Measurements from ENCODE around the gene SEMA3G. TPM values are rescaled to one million over a fixed set of nuclear protein-coding genes. Genes with fewer than 3 reads are reported as not detected.
A peak's percentile ranks its signal among the peaks of the same experiment; 100 is the strongest.

SEMA3G gene
- total and polyA plus RNA-seq, 11 donors: 11.4 to 29.0 (median 14.4) TPM

GRCh38 chr3:52461874-52462273 lies 17.0 kb upstream of the SEMA3G start:
- no peak for ATAC-seq
- Histone ChIP-seq H3K4me3 (no peak overlapping the region), H3K4me1 (peaks cover 0 to 13% (median 4%) of the 10 kb centered on the region in 12 donors), H3K36me3 (peaks cover 0 to 88% (median 83%) of the 10 kb centered on the region in 9 donors), H3K9me3 (no peaks in the 10 kb centered on the region), H3K27ac (no peak overlapping the region), H3K27me3 (no peaks in the 10 kb centered on the region)
- DNase-seq: peak in 1 of 5 donors; percentile 28
- 77 to 89% (median 83%) methylated on average over 6 of the region's 6 CpGs for WGBS, 4 donors
- intact Hi-C loops (cut with DNase I): no loop called here
- no peak for TF ChIP-seq POLR2A (IDR thresholded peaks at IDR 0.05)
- no peak for TF ChIP-seq CTCF (IDR thresholded peaks at IDR 0.05)

GRCh38 chr3:52458770-52459545 lies 14.1 kb upstream of the SEMA3G start:
- no peak overlapping the region for H3K27ac ChIP-seq
- no peaks in the 10 kb centered on the region for H3K27me3 ChIP-seq
- peaks cover 0 to 67% (median 63%) of the 10 kb centered on the region in 9 donors for H3K36me3 ChIP-seq
- H3K9me3 ChIP-seq: no peaks in the 10 kb centered on the region
- TF ChIP-seq CTCF (IDR thresholded peaks at IDR 0.05) (no peak), POLR2A (IDR thresholded peaks at IDR 0.05) (no peak)
- no peak for ATAC-seq
- H3K4me3 ChIP-seq: no peak overlapping the region
- 94 to 96% (median 96%) methylated on average over 14 of the region's 14 CpGs for WGBS, 4 donors
- intact Hi-C loops (cut with DNase I): loop anchor here in 2 of 10 donors (5.0 to 10.0 kb wide), 2 partner anchors 78 to 226 kb away; partner anchors contain the start of genes GNL3 (in 1 of the 2), PBRM1 (in 1 of the 2) and UQCC5 (in 1 of the 2)
- DNase-seq: no peak
- H3K4me1 ChIP-seq: peaks cover 0 to 36% (median 22%) of the 10 kb centered on the region in 12 donors

- no peaks in the 10 kb centered on the region for H3K27me3 ChIP-seq
- H3K36me3 ChIP-seq: peaks cover 0 to 62% (median 56%) of the 10 kb centered on the region in 9 donors
- intact Hi-C loops (cut with DNase I): loop anchor here in 2 of 10 donors (5.0 to 10.0 kb wide), 2 partner anchors 79 to 227 kb away; partner anchors contain the start of genes GNL3 (in 1 of the 2), PBRM1 (in 1 of the 2) and UQCC5 (in 1 of the 2)
- no peak overlapping the region for H3K27ac ChIP-seq
- peaks cover 0 to 36% (median 22%) of the 10 kb centered on the region in 12 donors for H3K4me1 ChIP-seq
- H3K4me3 ChIP-seq: no peak overlapping the region
- WGBS, 4 donors: 76 to 80% (median 78%) methylated on average over 6 of the region's 6 CpGs
- no peak for ATAC-seq
- no peak for DNase-seq
- no peaks in the 10 kb centered on the region for H3K9me3 ChIP-seq
- no peak for TF ChIP-seq CTCF (IDR thresholded peaks at IDR 0.05)
These were observed 13.3 kb upstream of the SEMA3G start for GRCh38 chr3:52458031-52458760.

- H3K4me3 ChIP-seq: peak overlapping the region in 11 of 12 donors; percentile 57 to 92 (median 81)
- H3K4me1 ChIP-seq: peaks cover 0 to 33% (median 22%) of the 10 kb centered on the region in 12 donors
- intact Hi-C loops (cut with DNase I): loop anchor here in 2 of 10 donors (5.0 to 10.0 kb wide), 2 partner anchors 81 to 228 kb away; partner anchors contain the start of genes GNL3 (in 1 of the 2), PBRM1 (in 1 of the 2) and UQCC5 (in 1 of the 2)
- no peaks in the 10 kb centered on the region for H3K27me3 ChIP-seq
- 60 to 72% (median 64%) methylated on average over 4 to 5 of the region's 5 CpGs for WGBS, 4 donors
- H3K9me3 ChIP-seq: no peaks in the 10 kb centered on the region
- TF ChIP-seq CTCF (IDR thresholded peaks at IDR 0.05): no peak
- no peak for TF ChIP-seq POLR2A (IDR thresholded peaks at IDR 0.05)
- H3K27ac ChIP-seq: peak overlapping the region in 11 of 12 donors; percentile 85 to 99 (median 93)
- H3K36me3 ChIP-seq: peaks cover 0 to 49% (median 45%) of the 10 kb centered on the region in 9 donors
- ATAC-seq (no peak), DNase-seq (no peak)
These were observed 11.9 kb upstream of the SEMA3G start for GRCh38 chr3:52456800-52457183.

Measured in heart left ventricle (tissue), 16 donors.